Caco-2 (cell line): ENCODE results near the gene TRIM15. TPM values are rescaled to one million over a fixed set of nuclear protein-coding genes. Genes with fewer than 3 reads are reported as not detected.

Experiments
- BruUV-seq: library from RNA; stranded (reverse); fragments of 400-500 nt; replicated peaks from 2 replicates; lab custom pipeline; 2021; lab: Mats Ljungman, UMichigan
- CTCF ChIA-PET: fragments of 300-600 bp; sonication (Branson Sonifier 250); formaldehyde crosslinking; loops from one replicate; lab custom pipeline; 2022; ENCODE audit warnings: antibody characterized with exemption; lab: Charles Lee
- POLR2A ChIA-PET: fragments of 300-600 bp; sonication (Branson Sonifier 250); formaldehyde crosslinking; loops from one replicate; lab custom pipeline; 2022; ENCODE audit warnings: antibody characterized with exemption; lab: Charles Lee
- DNase-seq, 2 experiments: peaks; one replicate each; pipeline versions ENCODE4 v3.0.0 to v3.0.0-alpha.2; 2020 to 2022
- H3K27me3 ChIP-seq: replicated peaks from 2 replicates; pipeline ENCODE4 v1.6.0; 2011; ENCODE audit warnings: low read length; ENCODE audit not compliant: control insufficient read depth, insufficient read depth
- H3K36me3 ChIP-seq: 2 replicates; pipeline ENCODE4 v1.5.1; 2011; ENCODE audit warnings: low read length; ENCODE audit not compliant: control insufficient read depth, insufficient read depth
- H3K4me1 ChIP-seq: fragments of 250-450 bp; sonication (Bioruptor Pico); 2 replicates; pipeline ENCODE4 v1.5.1; 2020; ENCODE audit warnings: mild to moderate bottlenecking
- H3K4me3 ChIP-seq: 2 replicates; pipeline ENCODE4 v1.5.1; 2011; ENCODE audit warnings: low read depth, mild to moderate bottlenecking, control low read depth, low read length
- H3K9me3 ChIP-seq: fragments of 250-450 bp; sonication (Bioruptor Pico); 2 replicates; pipeline ENCODE4 v1.5.1; 2020; ENCODE audit warnings: mild to moderate bottlenecking, moderate library complexity
- H3K27ac Mint-ChIP-seq: one replicate; pipeline ENCODE4 v1.8.0; 2022; ENCODE audit warnings: mixed read lengths; ENCODE audit not compliant: unreplicated experiment
- H3K27me3 Mint-ChIP-seq: one replicate; pipeline ENCODE4 v1.8.0; 2022; ENCODE audit warnings: mixed read lengths; ENCODE audit not compliant: insufficient read depth, unreplicated experiment
- H3K36me3 Mint-ChIP-seq: one replicate; pipeline ENCODE4 v1.8.0; 2022; ENCODE audit warnings: mild to moderate bottlenecking, mixed read lengths; ENCODE audit not compliant: insufficient read depth, unreplicated experiment
- H3K4me1 Mint-ChIP-seq: one replicate; pipeline ENCODE4 v1.8.0; 2022; ENCODE audit warnings: low read depth, mixed read lengths; ENCODE audit not compliant: unreplicated experiment
- H3K4me3 Mint-ChIP-seq: one replicate; pipeline ENCODE4 v1.8.0; 2022; ENCODE audit warnings: mild to moderate bottlenecking, moderate library complexity, mixed read lengths; ENCODE audit not compliant: unreplicated experiment
- H3K9me3 Mint-ChIP-seq: one replicate; pipeline ENCODE4 v1.8.0; 2022; ENCODE audit warnings: mixed read lengths; ENCODE audit not compliant: unreplicated experiment
- CTCF ChIP-seq, 2 experiments: fragments of 200-600 bp in 1 of 2; IDR thresholded peaks; 1 replicate in 1 of 2; 2 replicates in 1 of 2; pipeline versions ENCODE4 v1.5.1 to v1.8.0; 2011 to 2022; ENCODE audit warnings: antibody characterized with exemption in 1 of 2, control low read depth in 1 of 2, inconsistent platforms in 1 of 2, low read depth in 1 of 2, low read length in 1 of 2, mild to moderate bottlenecking in 1 of 2, moderate library complexity in 1 of 2; ENCODE audit not compliant: insufficient read depth in 1 of 2, severe bottlenecking in 1 of 2, unreplicated experiment in 1 of 2
- intact Hi-C: fragments of 100-400 bp; cut with micrococcal nuclease; formaldehyde crosslinking; loops from one replicate; pipeline ENCODE4 v1.10.0; 2022; ENCODE audit not compliant: unreplicated experiment
- total RNA-seq: library from RNA; stranded (reverse); gene quantifications from 2 replicates; pipeline ENCODE4 v1.2.3, GENCODE V29; 2022

The TRIM15 gene
- total RNA-seq, 1 experiment from 2014 or later: 6.9 TPM

DNA sequence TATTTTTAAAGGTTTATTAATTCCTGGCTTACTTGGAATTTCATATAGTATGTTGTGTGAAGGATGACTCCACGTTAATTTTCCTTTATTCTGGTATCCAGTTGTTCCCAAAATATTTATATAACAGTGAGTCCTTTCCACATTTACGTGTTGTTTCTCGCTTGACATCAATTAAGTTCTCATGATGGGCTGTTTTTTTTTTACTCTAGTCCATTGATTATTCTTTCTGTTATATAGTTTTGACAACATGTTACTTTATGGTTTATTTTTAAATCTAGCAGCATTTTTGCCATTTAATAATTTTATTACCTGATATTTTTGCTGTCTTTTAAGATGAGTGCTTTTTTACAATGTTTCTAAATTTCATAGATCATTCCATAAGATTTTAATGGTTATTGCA lies 20.7 kb upstream of the TRIM15 start:
- Mint-ChIP-seq H3K4me1 (peaks cover 12% of the 10 kb centered on the region), H3K36me3 (no peaks in the 10 kb centered on the region), H3K27me3 (no peaks in the 10 kb centered on the region), H3K4me3 (no peak overlapping the region), H3K9me3 (no peaks in the 10 kb centered on the region), H3K27ac (no peak overlapping the region)
- Histone ChIP-seq H3K27me3 (no peaks in the 10 kb centered on the region), H3K36me3 (no peaks in the 10 kb centered on the region), H3K9me3 (no peaks in the 10 kb centered on the region), H3K4me3 (no peak overlapping the region), H3K4me1 (peaks cover 11% of the 10 kb centered on the region)
- no peak for TF ChIP-seq CTCF (IDR thresholded peaks at IDR 0.05; ENCODE audit: insufficient read depth in 1 of 2, low read depth in 1 of 2, low read length in 1 of 2, severe bottlenecking in 1 of 2, unreplicated experiment in 1 of 2)
- ChIA-PET POLR2A (no interaction called here), CTCF (no interaction called here)
- no peak for DNase-seq
- intact Hi-C loops: no loop called here
- no TSS peak for BruUV-seq

DNA sequence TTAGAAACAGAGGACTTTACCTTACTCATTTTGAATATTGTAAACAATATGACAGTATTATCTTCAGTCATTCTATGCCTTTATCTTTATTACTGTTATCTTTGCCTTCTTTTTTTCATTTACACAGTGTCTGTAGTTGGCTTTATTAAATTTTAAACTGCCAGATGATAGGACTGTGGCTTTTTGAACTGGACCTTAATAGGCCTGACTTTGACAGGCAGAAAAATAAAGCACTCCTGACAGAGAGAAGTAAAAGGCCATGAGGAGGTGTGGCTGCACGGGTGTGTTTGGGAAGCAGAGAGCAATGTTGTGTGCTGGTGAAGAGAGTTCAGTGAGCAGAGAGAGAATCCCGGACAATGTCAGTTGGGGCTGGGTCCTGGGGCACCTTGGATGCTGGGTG lies 19.6 kb upstream of the TRIM15 start:
- H3K36me3 Mint-ChIP-seq: no peaks in the 10 kb centered on the region
- H3K27me3 Mint-ChIP-seq: no peaks in the 10 kb centered on the region
- Histone ChIP-seq H3K4me1 (peaks cover 11% of the 10 kb centered on the region), H3K9me3 (no peaks in the 10 kb centered on the region), H3K27me3 (no peaks in the 10 kb centered on the region), H3K4me3 (no peak overlapping the region), H3K36me3 (no peaks in the 10 kb centered on the region)
- no peak overlapping the region for H3K4me3 Mint-ChIP-seq
- intact Hi-C loops: no loop called here
- BruUV-seq: no TSS peak
- H3K27ac Mint-ChIP-seq: no peak overlapping the region
- no peak for TF ChIP-seq CTCF (IDR thresholded peaks at IDR 0.05; ENCODE audit: insufficient read depth in 1 of 2, low read depth in 1 of 2, low read length in 1 of 2, severe bottlenecking in 1 of 2, unreplicated experiment in 1 of 2)
- H3K9me3 Mint-ChIP-seq: no peaks in the 10 kb centered on the region
- POLR2A ChIA-PET: no interaction called here
- H3K4me1 Mint-ChIP-seq: peaks cover 12% of the 10 kb centered on the region
- CTCF ChIA-PET: interaction anchor here (1.6 kb wide), 1 partner anchor 32 kb away, joined by 4 read pairs; no protein-coding TSS in a partner anchor
- no peak for DNase-seq

- no peaks in the 10 kb centered on the region for H3K27me3 Mint-ChIP-seq
- POLR2A ChIA-PET: no interaction called here
- TF ChIP-seq CTCF (IDR thresholded peaks at IDR 0.05; ENCODE audit: insufficient read depth in 1 of 2, low read depth in 1 of 2, low read length in 1 of 2, severe bottlenecking in 1 of 2, unreplicated experiment in 1 of 2): no peak
- H3K9me3 ChIP-seq: no peaks in the 10 kb centered on the region
- H3K36me3 Mint-ChIP-seq: no peaks in the 10 kb centered on the region
- intact Hi-C loops: no loop called here
- no peaks in the 10 kb centered on the region for H3K9me3 Mint-ChIP-seq
- H3K27ac Mint-ChIP-seq: no peak overlapping the region
- no peaks in the 10 kb centered on the region for H3K36me3 ChIP-seq
- peaks cover 12% of the 10 kb centered on the region for H3K4me1 Mint-ChIP-seq
- H3K27me3 ChIP-seq: no peaks in the 10 kb centered on the region
- no peak overlapping the region for H3K4me3 ChIP-seq
- H3K4me3 Mint-ChIP-seq: no peak overlapping the region
- CTCF ChIA-PET: interaction anchor here (1.6 kb wide), 1 partner anchor 31 kb away, joined by 4 read pairs; no protein-coding TSS in a partner anchor
- no TSS peak for BruUV-seq
- no peak for DNase-seq
- peaks cover 11% of the 10 kb centered on the region for H3K4me1 ChIP-seq
Observed at GRCh38 chr6:30144811-30145210, 18.5 kb upstream of the TRIM15 start.
